GM19240 (cell line): ENCODE results near the gene TXNDC11.

Experiments used
- DNase-seq: peaks from one replicate; pipeline ENCODE4 v3.0.0; 2011; ENCODE audit warnings: low spot score; ENCODE audit not compliant: insufficient read length

The TXNDC11 gene

GRCh38 chr16:11630768-11631056 lies 111.9 kb downstream of the TXNDC11 start:
- no peak for DNase-seq

- no peak for DNase-seq
Observed at GRCh38 chr16:11630046-11630767, 112.5 kb downstream of the TXNDC11 start.
